ENCODE data around the gene EDEM1.
"Not testable (repeated sequence)": the region's sequence is repeated elsewhere in the genome, so short reads cannot be mapped to it uniquely, and the experiment has no call there.

The EDEM1 gene

GRCh38 chr3:5179036-5179435, 8.5 kb upstream of the EDEM1 start:
- not testable (repeated sequence) for DNase-seq

GRCh38 chr3:5181469-5182141, 5.9 kb upstream of the EDEM1 start:
- peak; percentile 27 for DNase-seq

- not testable (repeated sequence) for DNase-seq
These were observed 3.8 kb upstream of the EDEM1 start for GRCh38 chr3:5183714-5184113.

GRCh38 chr3:5184499-5184898, 3.0 kb upstream of the EDEM1 start:
- DNase-seq = no peak

- no peak for DNase-seq
These were observed 2.3 kb upstream of the EDEM1 start for GRCh38 chr3:5185093-5185673.

- DNase-seq = peak; percentile 40
These were observed 1.2 kb upstream of the EDEM1 start for GRCh38 chr3:5186089-5186857.

- DNase-seq = no peak
These were observed 700 bp upstream of the EDEM1 start for GRCh38 chr3:5186858-5187155.

- peak; percentile 45 for DNase-seq
These were observed 462 bp downstream of the EDEM1 start for GRCh38 chr3:5187920-5188418.

GRCh38 chr3:5188419-5189221, 1.1 kb downstream of the EDEM1 start:
- peak; percentile 63 for DNase-seq

- no peak for DNase-seq
These were observed 2.8 kb downstream of the EDEM1 start for GRCh38 chr3:5190147-5190791.

GRCh38 chr3:5191555-5192304, 4.2 kb downstream of the EDEM1 start:
- no peak for DNase-seq

- no peak for DNase-seq
These were observed 5.3 kb downstream of the EDEM1 start for GRCh38 chr3:5192571-5193365.

GRCh38 chr3:5194341-5194740, 6.8 kb downstream of the EDEM1 start:
- no peak for DNase-seq

GRCh38 chr3:5194801-5195509, 7.4 kb downstream of the EDEM1 start:
- peak; percentile 37 for DNase-seq

GRCh38 chr3:5195605-5196004, 8.1 kb downstream of the EDEM1 start:
- DNase-seq = peak; percentile 58

- no peak for DNase-seq
These were observed 9.5 kb downstream of the EDEM1 start for GRCh38 chr3:5197022-5197421.

GRCh38 chr3:5197470-5198312, 10.2 kb downstream of the EDEM1 start:
- DNase-seq = peak; percentile 44

- DNase-seq = no peak
These were observed 10.8 kb downstream of the EDEM1 start for GRCh38 chr3:5198313-5198677.

GRCh38 chr3:5198986-5199731, 11.7 kb downstream of the EDEM1 start:
- DNase-seq = peak; percentile 62

Measured in CD4-positive, alpha-beta T cell treated with Interferon gamma for 1 hour (primary cell).